T-helper 22 cell (primary cell): ENCODE results near the gene CT45A5.
"Not testable (repeated sequence)": the region's sequence is repeated elsewhere in the genome, so short reads cannot be mapped to it uniquely, and the experiment has no call there.

Source experiments
- DNase-seq: peaks from one replicate; pipeline ENCODE4 v3.0.0-alpha.2; 2020; ENCODE audit warnings: low read depth

The CT45A5 gene, protein sequence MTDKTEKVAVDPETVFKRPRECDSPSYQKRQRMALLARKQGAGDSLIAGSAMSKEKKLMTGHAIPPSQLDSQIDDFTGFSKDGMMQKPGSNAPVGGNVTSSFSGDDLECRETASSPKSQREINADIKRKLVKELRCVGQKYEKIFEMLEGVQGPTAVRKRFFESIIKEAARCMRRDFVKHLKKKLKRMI

GRCh38 chrX:135785403-135785802 is at the start of gene CT45A5:
CT45A5 (minus strand) TSS chrX:135785503; CDS start chrX:135781729, 3,774 bp downstream.
- not testable (repeated sequence) for DNase-seq

DNA sequence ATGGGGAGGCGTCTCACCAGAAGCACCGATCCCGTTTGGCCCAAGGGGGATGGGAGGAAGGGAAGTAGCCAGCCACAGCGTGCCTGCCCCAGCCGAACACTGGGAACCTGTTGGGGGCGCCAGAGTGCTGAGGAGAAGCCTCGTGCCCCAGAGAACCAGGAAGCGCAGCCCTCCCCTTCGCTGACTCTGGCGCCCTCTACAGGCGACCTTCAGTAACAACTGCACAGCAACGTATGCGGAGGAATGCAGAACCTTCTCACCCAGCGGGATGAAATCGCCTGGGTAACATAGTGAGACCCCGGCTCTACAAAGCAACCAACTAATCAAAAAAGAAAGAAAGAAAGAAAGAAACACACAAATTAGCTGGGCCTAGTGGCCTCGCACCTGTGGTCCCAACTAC is 34.6 kb upstream of the CT45A5 start, which contains the start of gene CT45A2:
Gene CT45A2, minus strand, starts transcription at position 101 of the 400 bp plus-strand sequence. CDS start 3,747 bp downstream, outside the sequence.
- not testable (repeated sequence) for DNase-seq

DNA sequence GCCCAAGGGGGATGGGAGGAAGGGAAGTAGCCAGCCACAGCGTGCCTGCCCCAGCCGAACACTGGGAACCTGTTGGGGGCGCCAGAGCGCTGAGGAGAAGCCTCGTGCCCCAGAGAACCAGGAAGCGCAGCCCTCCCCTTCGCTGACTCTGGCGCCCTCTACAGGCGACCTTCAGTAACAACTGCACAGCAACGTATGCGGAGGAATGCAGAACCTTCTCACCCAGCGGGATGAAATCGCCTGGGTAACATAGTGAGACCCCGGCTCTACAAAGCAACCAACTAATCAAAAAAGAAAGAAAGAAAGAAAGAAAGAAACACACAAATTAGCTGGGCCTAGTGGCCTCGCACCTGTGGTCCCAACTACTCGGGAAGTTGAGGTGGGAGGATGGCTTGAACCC is 17.4 kb upstream of the CT45A5 start, which contains the start of gene CT45A6:
Gene CT45A6, minus strand, starts transcription at position 101 of the 400 bp plus-strand sequence. CDS start 3,794 bp downstream, outside the sequence.
- DNase-seq: not testable (repeated sequence)

DNA sequence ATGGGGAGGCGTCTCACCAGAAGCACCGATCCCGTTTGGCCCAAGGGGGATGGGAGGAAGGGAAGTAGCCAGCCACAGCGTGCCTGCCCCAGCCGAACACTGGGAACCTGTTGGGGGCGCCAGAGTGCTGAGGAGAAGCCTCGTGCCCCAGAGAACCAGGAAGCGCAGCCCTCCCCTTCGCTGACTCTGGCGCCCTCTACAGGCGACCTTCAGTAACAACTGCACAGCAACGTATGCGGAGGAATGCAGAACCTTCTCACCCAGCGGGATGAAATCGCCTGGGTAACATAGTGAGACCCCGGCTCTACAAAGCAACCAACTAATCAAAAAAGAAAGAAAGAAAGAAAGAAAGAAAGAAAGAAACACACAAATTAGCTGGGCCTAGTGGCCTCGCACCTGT is 17.2 kb downstream of the CT45A5 start, which contains the start of gene CT45A3:
Gene CT45A3, minus strand, starts transcription at position 101 of the 400 bp plus-strand sequence. CDS start 3,747 bp downstream, outside the sequence.
- DNase-seq: not testable (repeated sequence)

DNA sequence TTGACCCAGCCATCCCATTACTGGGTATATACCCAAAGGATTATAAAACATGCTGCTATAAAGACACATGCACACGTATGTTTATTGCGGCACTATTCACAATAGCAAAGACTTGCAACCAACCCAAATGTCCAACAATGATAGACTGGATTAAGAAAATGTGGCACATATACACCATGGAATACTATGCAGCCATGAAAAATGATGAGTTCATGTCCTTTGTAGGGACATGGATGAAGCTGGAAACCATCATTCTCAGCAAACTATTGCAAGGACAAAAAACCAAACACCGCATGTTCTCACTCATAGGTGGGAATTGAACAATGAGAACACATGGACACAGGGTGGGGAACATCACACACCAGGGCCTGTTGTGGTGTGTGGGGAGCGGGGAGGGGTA is 40.6 kb downstream of the CT45A5 start:
- DNase-seq: not testable (repeated sequence)

DNA sequence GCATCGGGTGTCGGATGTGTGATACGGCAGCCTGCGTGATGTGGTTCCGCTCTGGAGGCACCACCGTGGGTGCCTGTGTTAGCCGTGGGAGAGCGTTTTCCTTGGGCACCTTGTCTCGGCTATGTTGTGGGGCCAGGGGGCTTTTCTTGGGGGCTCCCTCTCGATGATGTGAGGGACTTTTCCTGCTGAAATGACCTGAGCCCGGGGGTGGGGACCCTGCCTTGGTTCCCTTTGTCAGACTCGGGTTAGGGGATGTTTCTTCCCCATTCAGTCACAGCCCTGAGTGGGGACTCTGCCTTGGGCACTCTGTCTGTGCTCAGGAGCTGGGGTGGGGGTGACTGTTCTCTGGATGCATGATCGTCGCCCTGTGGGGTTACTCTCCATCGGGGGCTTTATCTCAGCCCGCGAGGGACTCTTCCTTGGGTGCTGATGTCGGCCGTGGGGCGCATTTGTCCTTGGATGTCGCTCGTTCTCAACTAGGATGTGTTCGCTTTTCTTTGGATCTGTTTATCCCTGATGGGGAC is 44.0 kb downstream of the CT45A5 start:
- DNase-seq: no peak

DNA sequence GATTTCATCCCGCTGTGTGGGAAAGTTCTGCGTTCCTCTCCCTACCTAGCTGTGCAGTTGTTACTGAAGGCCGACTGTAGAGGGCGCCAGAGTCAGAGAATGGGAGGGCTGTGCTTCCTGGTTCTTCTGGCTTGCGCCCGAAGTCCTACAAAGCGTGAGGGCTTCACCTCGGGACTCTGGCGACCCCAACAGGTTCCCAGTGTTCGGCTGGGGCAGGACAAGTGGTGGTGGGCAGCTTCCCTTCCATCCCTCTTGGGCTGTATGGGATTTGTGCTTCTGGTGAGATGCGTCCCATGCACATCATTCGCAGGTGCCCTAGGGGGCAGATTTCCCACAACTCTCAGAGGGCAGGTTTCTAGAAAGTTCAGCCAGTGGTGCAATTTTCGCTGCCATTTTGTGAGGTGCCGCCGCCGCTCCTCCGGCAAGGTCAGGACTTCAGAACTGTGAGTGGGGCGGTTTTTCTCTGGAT is 44.6 kb downstream of the CT45A5 start:
- DNase-seq: no peak

GRCh38 chrX:135737366-135738071 is 47.8 kb downstream of the CT45A5 start:
- DNase-seq: no peak

DNA sequence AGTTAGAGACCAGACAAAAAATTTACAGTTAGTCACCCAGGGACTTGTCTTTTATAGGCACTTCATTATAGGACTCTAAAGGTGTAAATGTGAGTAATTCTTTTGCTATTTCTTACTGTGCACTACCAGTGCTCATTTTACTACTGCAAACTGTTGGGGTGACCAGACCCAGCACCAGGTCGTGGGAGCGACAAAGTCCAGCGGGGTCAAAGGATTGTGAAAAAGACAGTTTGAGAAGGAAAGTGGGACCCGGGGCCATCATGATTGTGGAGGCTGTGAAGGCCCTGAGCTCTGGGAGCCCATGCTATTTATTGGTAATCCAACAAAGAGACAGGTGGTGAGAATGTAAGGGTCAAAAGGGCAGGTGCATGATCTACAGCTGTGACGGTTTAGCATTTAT is 50.6 kb downstream of the CT45A5 start:
- not testable (repeated sequence) for DNase-seq
